Glutamatergic neuron (in vitro differentiated cells): ENCODE measurements around the gene EHD4. TPM values are rescaled to one million over a fixed set of nuclear protein-coding genes. Genes with fewer than 3 reads are reported as not detected.
A peak's percentile ranks its signal among the peaks of the same experiment; 100 is the strongest.

ENCODE experiments used
- DNase-seq: peaks from one replicate; pipeline ENCODE4 v3.0.0; 2022
- H3K27ac Mint-ChIP-seq: one replicate; pipeline ENCODE4 v1.8.0; 2020; ENCODE audit warnings: mild to moderate bottlenecking, mixed read lengths, inconsistent platforms; ENCODE audit not compliant: unreplicated experiment
- H3K27me3 Mint-ChIP-seq: one replicate; pipeline ENCODE4 v1.8.0; 2020; ENCODE audit warnings: mild to moderate bottlenecking, moderate library complexity, mixed read lengths, inconsistent platforms; ENCODE audit not compliant: unreplicated experiment
- H3K36me3 Mint-ChIP-seq: one replicate; pipeline ENCODE4 v1.8.0; 2020; ENCODE audit warnings: mild to moderate bottlenecking, mixed read lengths, inconsistent platforms; ENCODE audit not compliant: unreplicated experiment
- H3K4me1 Mint-ChIP-seq: one replicate; pipeline ENCODE4 v1.8.0; 2020; ENCODE audit warnings: mild to moderate bottlenecking, low read depth, mixed read lengths, inconsistent platforms; ENCODE audit not compliant: unreplicated experiment
- H3K4me3 Mint-ChIP-seq: one replicate; pipeline ENCODE4 v1.8.0; 2020; ENCODE audit warnings: mild to moderate bottlenecking, mixed read lengths, inconsistent platforms; ENCODE audit not compliant: unreplicated experiment
- H3K9me3 Mint-ChIP-seq: one replicate; pipeline ENCODE4 v1.8.0; 2020; ENCODE audit warnings: mild to moderate bottlenecking, moderate library complexity, mixed read lengths, inconsistent platforms; ENCODE audit not compliant: unreplicated experiment
- CTCF ChIP-seq: fragments of 200-600 bp; sonication (generic); IDR thresholded peaks from one replicate; pipeline ENCODE4 v1.5.0; 2021; ENCODE audit not compliant: partially characterized antibody, unreplicated experiment
- total RNA-seq: library from RNA; stranded (reverse); fragmentation: NEBNext Ultra II Directional; extraction: Animal tissue kit (Norgen Biotek cat#: 25700); gene quantifications from one replicate; pipeline ENCODE4 v1.2.1, GENCODE V29; 2021; ENCODE audit not compliant: unreplicated experiment

EHD4 gene
- total RNA-seq, 1 donor from 2014 or later = 4.0 TPM

- DNase-seq = no peak
- H3K4me3 Mint-ChIP-seq = no peak overlapping the region
- no peaks in the 10 kb centered on the region for H3K4me1 Mint-ChIP-seq
- no peak for TF ChIP-seq CTCF
- H3K27me3 Mint-ChIP-seq = peaks cover 1% of the 10 kb centered on the region
- peaks cover 9% of the 10 kb centered on the region for H3K9me3 Mint-ChIP-seq
- no peak overlapping the region for H3K27ac Mint-ChIP-seq
- no peaks in the 10 kb centered on the region for H3K36me3 Mint-ChIP-seq
Observed at GRCh38 chr15:41996376-41996775, 24.0 kb upstream of the EHD4 start.

GRCh38 chr15:41995476-41995855 lies 23.1 kb upstream of the EHD4 start:
- Mint-ChIP-seq H3K36me3 (no peaks in the 10 kb centered on the region), H3K4me3 (no peak overlapping the region), H3K9me3 (peaks cover 9% of the 10 kb centered on the region), H3K27me3 (peaks cover 5% of the 10 kb centered on the region), H3K4me1 (no peaks in the 10 kb centered on the region), H3K27ac (no peak overlapping the region)
- no peak for DNase-seq
- no peak for TF ChIP-seq CTCF

- Mint-ChIP-seq H3K27me3 (peaks cover 5% of the 10 kb centered on the region), H3K4me1 (no peaks in the 10 kb centered on the region), H3K4me3 (no peak overlapping the region), H3K36me3 (no peaks in the 10 kb centered on the region), H3K27ac (no peak overlapping the region), H3K9me3 (peaks cover 9% of the 10 kb centered on the region)
- no peak for TF ChIP-seq CTCF
- no peak for DNase-seq
Observed at GRCh38 chr15:41994772-41995475, 22.6 kb upstream of the EHD4 start.

GRCh38 chr15:41994171-41994650 lies 21.9 kb upstream of the EHD4 start:
- Mint-ChIP-seq H3K27me3 (peaks cover 5% of the 10 kb centered on the region), H3K36me3 (no peaks in the 10 kb centered on the region), H3K4me1 (no peaks in the 10 kb centered on the region), H3K9me3 (peaks cover 6% of the 10 kb centered on the region), H3K27ac (no peak overlapping the region), H3K4me3 (no peak overlapping the region)
- no peak for DNase-seq
- no peak for TF ChIP-seq CTCF

- no peak overlapping the region for H3K27ac Mint-ChIP-seq
- no peaks in the 10 kb centered on the region for H3K4me1 Mint-ChIP-seq
- H3K9me3 Mint-ChIP-seq = peaks cover 3% of the 10 kb centered on the region
- no peak overlapping the region for H3K4me3 Mint-ChIP-seq
- peak; percentile 4 for DNase-seq
- H3K27me3 Mint-ChIP-seq = peaks cover 5% of the 10 kb centered on the region
- no peaks in the 10 kb centered on the region for H3K36me3 Mint-ChIP-seq
- no peak for TF ChIP-seq CTCF
Observed at GRCh38 chr15:41993472-41994170, 21.3 kb upstream of the EHD4 start.
